Epithelial cell of proximal tubule (primary cell): ENCODE data around the gene ADRA1B. TPM values are rescaled to one million over a fixed set of nuclear protein-coding genes. Genes with fewer than 3 reads are reported as not detected.

ENCODE experiments used
- DNase-seq: peaks from one replicate; pipeline ENCODE4 v3.0.0-alpha.2; 2011; ENCODE audit warnings: low read depth
- H3K4me3 ChIP-seq: 2 replicates; pipeline ENCODE4 v1.5.1; 2011; ENCODE audit warnings: low read depth, mild to moderate bottlenecking, low read length
- total RNA-seq: library from RNA; depleted of rRNA; stranded (reverse); fragments of >200 nt; gene quantifications from 2 replicates; pipeline ENCODE4 v1.2.3, GENCODE V29; 2015
- TF ChIP-seq, protein P1 (sequence below): conservative IDR thresholded peaks from 2 replicates; pipeline ENCODE4 v1.5.1; 2012; ENCODE audit warnings: low read depth, mild to moderate bottlenecking, low read length

ADRA1B gene
- total RNA-seq, 1 donor from 2014 or later = 4.0 TPM

DNA sequence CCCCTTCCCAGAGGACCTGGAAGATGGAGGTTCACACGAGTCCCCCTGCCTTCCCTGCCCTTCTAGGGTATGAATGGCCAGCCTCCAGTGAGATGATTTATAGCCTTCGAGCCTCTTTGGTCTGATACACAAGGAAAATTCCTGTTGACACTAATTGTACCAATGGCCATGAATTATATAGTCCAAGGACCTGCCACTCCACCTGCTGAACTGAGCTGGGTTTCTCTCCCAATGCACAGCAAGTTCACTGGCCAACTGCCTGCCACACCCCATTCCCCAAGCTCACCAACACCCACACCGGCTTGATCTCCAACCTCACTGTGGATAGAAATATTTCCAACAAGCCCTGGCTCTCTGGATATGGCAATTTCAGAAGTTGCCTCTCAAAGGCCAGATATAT lies 9.3 kb upstream of the ADRA1B start:
- DNase-seq = no peak
- TF ChIP-seq, protein P1, sequence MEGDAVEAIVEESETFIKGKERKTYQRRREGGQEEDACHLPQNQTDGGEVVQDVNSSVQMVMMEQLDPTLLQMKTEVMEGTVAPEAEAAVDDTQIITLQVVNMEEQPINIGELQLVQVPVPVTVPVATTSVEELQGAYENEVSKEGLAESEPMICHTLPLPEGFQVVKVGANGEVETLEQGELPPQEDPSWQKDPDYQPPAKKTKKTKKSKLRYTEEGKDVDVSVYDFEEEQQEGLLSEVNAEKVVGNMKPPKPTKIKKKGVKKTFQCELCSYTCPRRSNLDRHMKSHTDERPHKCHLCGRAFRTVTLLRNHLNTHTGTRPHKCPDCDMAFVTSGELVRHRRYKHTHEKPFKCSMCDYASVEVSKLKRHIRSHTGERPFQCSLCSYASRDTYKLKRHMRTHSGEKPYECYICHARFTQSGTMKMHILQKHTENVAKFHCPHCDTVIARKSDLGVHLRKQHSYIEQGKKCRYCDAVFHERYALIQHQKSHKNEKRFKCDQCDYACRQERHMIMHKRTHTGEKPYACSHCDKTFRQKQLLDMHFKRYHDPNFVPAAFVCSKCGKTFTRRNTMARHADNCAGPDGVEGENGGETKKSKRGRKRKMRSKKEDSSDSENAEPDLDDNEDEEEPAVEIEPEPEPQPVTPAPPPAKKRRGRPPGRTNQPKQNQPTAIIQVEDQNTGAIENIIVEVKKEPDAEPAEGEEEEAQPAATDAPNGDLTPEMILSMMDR = no peak
- H3K4me3 ChIP-seq = no peak overlapping the region

DNA sequence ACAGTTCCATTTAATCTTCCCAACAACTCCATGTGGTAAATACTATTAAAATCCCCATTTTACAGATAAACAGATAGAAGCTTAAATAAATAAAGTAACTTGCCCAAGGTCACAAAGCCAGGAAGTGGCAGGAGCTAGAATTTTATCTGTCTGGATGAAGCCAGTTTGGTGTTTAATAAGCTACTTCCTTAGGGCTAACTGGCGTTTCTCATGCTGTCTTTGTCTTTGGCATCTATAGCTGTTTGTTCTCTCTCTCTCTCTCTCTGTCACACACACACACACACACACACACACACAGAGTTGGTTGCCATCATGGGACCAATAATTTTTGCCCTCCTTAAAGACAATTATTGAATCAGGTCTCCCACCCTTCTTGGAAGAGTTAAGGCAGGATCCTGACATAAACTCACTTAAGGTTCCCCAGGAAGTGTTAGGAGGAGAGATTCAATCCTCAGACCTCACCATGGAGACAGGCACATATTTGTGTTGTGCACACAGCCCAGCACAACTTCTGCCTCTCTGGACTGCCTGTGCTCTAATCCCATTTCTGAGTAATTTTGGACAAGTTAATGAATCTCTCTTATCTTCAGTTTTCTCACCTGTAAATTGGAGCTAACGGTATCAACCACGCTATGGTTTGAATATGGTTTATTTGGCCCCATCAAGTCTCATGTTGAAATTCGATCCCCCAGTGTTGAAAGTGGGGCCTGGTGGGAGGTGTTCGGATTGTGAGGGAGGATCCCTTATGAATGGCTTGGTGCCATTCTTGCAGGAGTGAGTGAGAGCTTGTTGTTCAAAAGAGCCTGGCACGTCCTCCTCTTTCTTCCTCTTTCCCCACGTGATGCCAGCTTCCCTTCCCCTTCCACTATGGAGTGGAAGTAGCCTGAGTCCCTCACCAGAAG lies 8.3 kb upstream of the ADRA1B start:
- no peak overlapping the region for H3K4me3 ChIP-seq
- DNase-seq = no peak
- TF ChIP-seq, protein P1 = no peak

DNA sequence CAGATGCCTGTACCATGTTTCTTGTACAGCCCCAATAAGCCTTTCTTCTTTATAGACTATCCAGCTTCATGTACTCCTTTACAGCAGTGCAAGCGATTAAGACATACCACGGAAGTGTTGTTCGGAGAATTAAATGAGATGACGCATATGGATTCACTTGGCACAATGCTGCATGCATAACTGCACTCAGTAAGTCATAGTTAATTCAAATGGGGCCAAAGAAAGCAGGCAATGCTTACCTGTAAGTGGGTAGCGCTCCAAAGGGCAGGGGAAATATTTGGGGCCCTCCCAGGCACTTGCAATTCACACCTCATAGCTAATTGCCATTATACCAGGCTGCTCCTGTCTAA lies 7.7 kb upstream of the ADRA1B start:
- DNase-seq = no peak
- H3K4me3 ChIP-seq = no peak overlapping the region
- TF ChIP-seq, protein P1 = no peak

DNA sequence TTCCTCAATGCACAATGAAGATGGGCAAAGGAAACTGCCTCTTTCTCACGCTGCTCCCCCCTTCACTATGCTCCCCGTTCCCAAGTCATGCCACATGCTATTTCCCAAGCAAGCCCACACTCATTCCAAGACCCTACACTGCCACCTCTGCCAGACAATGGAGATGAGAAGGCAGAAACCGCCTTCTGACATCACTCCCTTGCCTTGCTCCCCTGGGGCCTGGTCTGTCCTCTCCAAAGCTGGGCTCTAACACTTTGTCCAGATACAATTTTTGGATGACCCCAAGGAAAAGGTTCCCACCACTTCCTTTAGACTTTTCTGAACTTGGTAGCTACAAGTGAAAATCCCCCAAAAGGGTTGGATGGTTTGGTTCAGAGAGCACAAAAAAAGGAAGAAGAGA lies 7.2 kb upstream of the ADRA1B start:
- TF ChIP-seq, protein P1 = no peak
- H3K4me3 ChIP-seq = no peak overlapping the region
- no peak for DNase-seq

DNA sequence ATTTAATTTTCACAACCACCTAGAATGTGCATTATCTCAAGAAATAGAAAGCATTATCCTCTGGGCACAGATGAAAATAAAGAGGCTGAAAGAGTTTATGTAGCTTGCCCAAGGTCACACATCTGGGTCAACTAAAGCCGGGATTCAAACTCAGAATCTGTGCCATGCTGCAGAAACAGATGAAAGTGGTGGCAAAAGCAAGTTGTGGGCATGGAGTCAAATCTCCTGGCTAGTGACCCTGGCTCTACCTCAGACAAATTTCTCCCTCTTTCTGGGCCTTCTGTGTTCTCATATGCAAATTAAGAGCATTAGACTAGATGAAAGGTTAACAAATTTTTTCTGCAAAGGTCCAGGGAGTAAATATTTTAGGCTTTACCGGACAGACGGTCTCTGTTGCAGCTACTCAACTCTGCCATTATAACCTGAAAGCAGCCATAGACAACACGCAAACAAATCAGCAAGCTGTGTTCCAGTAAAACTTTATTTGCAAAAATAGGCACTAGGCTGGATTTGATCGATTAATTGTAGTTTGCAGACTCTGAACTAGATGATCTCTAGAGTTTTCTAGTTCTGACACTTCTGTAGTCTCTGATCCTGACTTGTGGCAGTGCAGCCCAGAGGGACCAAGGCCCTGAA lies 6.0 kb upstream of the ADRA1B start:
- DNase-seq = no peak
- no peak overlapping the region for H3K4me3 ChIP-seq
- TF ChIP-seq, protein P1 = no peak

DNA sequence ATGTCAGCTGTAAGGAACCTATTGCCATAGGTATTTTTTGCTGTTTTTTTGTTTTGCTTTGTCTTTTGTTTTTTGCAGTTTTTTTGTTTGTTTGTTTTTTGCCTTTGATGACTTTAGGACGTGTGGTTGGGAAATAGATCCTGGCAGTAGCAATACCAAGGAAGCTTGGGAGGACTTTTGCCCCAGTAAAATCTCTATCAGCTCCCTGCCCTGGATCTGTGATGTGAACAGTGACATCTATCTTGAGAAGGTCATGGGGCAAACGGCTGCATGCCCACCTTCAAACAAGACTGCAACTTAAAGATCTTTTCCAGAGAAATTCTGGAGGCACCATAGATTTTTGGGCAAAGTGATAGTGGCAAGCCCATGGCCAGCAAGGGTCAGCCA lies 5.4 kb upstream of the ADRA1B start:
- no peak for DNase-seq

More for the DNA sequence above, 5.4 kb upstream of the ADRA1B start:
- H3K4me3 ChIP-seq = no peak overlapping the region
- TF ChIP-seq, protein P1 = no peak
